ENCODE measurements around the gene AIFM2. TPM values are rescaled to one million over a fixed set of nuclear protein-coding genes. Genes with fewer than 3 reads are reported as not detected.
"Not testable (repeated sequence)": the region's sequence is repeated elsewhere in the genome, so short reads cannot be mapped to it uniquely, and the experiment has no call there.

AIFM2 gene
- total RNA-seq, 1 donor from 2014 or later, result 2.3 TPM

DNA sequence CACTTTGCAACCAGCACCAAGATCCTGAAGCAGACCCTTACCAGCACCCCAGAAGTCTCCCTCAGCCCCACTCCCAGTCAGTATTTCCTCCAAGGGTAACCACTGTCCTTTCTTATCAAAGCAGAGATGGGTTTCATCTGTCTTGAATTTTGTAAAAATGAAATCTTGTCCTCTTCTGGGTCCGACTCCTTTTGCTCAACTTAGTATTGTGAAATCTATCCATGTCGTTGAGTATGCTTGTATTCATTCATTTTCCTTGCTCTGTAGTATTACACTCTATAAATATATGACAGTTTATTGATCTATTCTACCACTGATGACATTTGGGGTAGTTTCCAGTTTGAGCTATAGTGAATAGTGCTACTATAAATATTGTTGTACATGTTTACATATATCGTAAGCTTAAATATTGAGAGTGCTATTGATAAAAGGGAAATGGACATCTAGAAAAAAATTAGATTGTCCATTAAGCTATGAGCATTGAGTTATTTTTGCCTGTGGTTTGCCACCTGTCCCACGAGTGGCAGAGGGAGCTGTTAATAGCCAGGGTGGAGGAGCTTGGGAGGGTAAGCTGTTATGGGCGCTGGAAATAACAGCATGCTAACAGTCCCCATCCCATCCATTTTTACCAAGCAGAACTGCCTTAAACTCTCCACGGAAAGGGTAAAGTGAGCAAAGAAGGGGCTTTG is 36.5 kb downstream of the AIFM2 start:
- DNase-seq (ENCODE audit: extremely low read depth, low read depth, low spot score), result no peak

- DNase-seq (ENCODE audit: extremely low read depth, low read depth, low spot score), result no peak
These were observed 38.4 kb downstream of the AIFM2 start for GRCh38 chr10:70094250-70094649.

DNA sequence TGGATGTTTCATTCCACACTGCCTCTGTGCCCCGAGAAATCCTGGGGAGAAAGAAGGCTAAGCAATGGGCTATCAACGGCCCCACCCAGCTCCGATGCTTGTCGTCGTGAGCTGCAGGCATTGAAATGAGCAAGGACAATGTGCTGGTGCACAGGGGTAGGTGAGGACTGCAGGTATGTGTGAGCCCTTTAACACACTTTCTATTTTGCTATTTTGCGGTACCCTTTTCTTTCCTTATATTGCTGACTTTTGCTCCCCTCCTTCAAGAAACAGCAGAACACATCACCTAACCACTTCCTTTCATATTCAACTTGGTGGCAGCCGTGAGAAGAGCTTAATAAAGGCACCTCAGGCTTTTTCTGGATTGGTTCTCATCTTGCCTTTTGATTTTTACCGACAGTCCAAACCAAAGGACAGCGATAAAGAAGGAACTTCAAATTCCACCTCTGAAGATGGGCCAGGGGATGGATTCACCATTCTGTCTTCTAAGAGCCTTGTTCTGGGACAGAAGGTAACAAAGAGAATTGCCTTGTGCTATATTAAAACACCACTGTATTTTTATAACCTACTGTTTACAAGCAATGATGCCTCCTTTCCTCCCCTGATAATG is 39.2 kb downstream of the AIFM2 start:
- DNase-seq (ENCODE audit: extremely low read depth, low read depth, low spot score), result no peak

- DNase-seq (ENCODE audit: extremely low read depth, low read depth, low spot score), result no peak
These were observed 40.3 kb downstream of the AIFM2 start for GRCh38 chr10:70092389-70092718.

DNA sequence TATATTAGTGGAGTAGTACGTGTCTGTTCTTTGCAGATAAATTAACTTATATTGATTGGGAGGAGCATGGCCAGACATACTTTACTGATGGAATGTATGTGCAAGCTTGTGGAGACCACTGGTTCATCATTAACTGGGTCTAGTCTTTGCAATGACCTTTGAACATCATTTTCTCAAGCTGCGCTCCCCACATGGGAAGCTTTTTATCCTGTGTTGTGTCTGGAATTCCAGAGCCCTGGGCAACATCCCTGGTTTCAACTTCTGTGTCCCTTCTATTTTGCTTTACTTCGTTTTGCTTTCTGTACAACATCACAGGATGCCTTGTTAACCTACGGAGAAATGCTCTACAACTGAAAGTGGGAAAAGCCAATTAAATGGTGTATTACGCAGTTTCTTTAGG is 41.7 kb downstream of the AIFM2 start:
- DNase-seq (ENCODE audit: extremely low read depth, low read depth, low spot score), result no peak

- no peak for DNase-seq (ENCODE audit: extremely low read depth, low read depth, low spot score)
These were observed 42.6 kb downstream of the AIFM2 start for GRCh38 chr10:70090013-70090412.

- no peak for DNase-seq (ENCODE audit: extremely low read depth, low read depth, low spot score)
These were observed 44.3 kb downstream of the AIFM2 start for GRCh38 chr10:70088308-70088698.

DNA sequence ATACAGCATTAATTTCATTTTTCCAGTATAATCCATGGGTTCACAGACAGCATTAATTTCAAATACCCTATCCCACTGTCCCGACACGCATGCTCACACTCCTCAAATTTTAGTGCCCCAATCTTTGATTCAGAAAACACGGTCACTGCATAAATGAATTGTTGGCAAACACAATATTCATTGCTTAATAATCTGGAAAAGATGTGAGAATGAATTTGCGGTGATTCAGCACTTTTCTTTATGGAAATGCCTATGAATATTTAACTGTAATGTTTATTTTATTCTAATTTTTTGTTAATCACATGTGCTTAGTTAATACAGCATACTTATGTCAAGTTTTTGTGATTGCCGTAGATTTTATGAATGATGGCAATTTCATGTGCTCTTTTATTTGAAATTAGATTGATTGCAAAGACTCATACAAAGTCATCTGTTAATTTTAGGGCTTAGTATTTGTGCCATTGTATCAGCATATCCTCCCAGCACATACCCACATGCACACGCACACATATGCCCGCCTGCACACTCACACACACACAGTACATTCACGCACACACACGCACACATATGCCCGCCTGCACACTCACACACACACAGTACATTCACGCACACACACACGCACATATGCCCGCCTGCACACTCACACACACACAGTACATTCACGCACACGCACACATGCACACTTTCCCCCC is 44.9 kb downstream of the AIFM2 start:
- no peak for DNase-seq (ENCODE audit: extremely low read depth, low read depth, low spot score)

GRCh38 chr10:70085975-70086613 is 46.5 kb downstream of the AIFM2 start:
- no peak for DNase-seq (ENCODE audit: extremely low read depth, low read depth, low spot score)

DNA sequence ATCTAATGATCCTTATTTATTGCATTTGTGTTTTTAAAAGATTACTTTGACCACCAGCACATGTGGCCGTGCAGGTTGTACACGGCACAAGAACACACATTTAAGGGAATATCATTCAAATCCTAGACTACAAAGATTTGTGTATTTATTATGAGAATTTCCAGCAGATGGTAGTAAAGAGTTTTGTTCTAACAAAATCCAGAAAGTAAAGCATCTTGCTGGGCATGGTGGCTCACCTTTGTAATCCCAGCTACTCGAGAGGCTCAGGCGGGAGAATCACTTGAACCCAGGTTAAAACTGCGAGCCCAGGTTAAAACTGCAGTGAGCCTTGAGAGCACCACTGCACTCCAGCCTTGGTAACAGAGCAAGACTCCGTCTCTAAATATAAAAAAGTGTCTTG is 48.4 kb downstream of the AIFM2 start:
- no peak for DNase-seq (ENCODE audit: extremely low read depth, low read depth, low spot score)

DNA sequence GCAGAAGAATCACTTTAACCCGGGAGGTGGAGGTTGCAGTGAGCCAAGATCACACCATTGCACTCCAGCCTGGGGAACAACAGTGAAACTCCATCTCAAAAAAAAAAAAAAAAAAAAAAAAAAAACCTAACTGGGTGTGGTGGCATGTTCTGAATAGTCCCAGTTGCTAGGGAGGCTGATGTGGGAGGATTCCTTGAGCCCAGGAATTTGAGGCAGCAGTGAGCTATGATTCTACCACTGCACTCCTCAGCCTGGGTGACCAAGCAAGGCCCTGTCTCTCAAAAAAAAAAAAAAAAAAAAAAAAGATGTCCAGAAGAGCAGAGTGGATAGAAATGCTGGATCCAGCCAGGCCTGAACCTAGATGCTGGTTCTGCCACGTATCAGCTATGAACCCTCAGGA is 51.8 kb downstream of the AIFM2 start:
- DNase-seq (ENCODE audit: extremely low read depth, low read depth, low spot score), result not testable (repeated sequence)

- no peak for DNase-seq (ENCODE audit: extremely low read depth, low read depth, low spot score)
These were observed 53.7 kb downstream of the AIFM2 start for GRCh38 chr10:70078937-70079336.

- no peak for DNase-seq (ENCODE audit: extremely low read depth, low read depth, low spot score)
These were observed 54.3 kb downstream of the AIFM2 start for GRCh38 chr10:70078329-70078728.

DNA sequence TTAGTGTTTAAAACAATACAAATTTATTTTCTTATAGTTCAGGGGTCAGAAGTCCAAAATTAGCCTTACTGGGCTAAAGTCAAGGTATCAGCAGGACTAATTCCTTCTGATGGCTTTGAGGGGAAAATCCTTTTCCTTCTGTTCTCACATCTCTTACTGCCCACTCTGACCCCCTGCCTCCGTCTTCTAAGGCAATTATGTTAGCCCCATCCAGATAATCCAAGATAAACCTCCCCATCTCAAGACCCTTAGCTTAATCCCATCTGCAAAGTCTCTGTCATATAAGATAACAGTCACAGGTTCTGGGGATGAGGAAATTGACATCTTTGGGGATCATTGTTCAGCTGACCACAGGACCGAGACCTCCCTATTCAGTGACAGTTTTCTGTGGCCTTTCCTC is 57.7 kb downstream of the AIFM2 start:
- no peak for DNase-seq (ENCODE audit: extremely low read depth, low read depth, low spot score)

DNA sequence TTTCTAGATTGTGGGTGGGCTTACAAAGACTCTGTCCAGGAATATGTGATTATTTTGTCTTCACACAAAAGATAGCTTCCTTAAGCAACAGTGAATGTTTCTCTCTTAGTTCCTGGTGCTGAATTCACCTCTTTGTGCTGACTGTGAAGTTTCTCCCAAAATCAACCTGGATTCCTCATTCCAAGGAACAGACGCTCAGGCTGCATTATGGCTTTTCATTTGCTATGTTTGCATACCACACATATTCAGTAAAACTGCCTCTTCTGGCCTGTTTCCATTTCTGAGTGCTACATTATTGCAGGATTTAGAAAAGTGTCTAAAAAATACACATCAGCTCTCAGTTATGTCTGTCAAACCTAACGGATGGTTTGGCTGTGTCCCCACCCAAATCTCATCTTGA is 58.5 kb downstream of the AIFM2 start:
- DNase-seq (ENCODE audit: extremely low read depth, low read depth, low spot score), result no peak

DNA sequence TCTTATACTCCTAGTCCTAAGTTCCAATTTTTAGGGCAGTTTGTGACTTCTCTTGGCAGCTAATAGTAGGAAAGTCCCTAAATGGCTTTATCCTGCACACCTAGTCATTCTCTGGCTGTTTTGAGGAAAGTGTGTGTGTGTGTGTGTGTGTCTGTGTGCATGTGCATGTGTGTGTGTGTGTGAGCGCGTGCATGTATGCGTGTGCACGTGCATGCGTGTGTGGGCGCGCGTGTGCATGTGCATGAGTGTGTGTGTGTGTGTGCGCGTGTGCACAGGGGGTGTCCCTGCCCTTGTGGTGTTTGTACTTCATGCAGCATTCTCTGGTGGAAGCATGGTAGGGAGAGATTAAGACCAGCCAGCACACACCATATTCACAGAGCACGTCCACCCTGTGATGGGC is 61.8 kb downstream of the AIFM2 start:
- no peak for DNase-seq (ENCODE audit: extremely low read depth, low read depth, low spot score)

DNA sequence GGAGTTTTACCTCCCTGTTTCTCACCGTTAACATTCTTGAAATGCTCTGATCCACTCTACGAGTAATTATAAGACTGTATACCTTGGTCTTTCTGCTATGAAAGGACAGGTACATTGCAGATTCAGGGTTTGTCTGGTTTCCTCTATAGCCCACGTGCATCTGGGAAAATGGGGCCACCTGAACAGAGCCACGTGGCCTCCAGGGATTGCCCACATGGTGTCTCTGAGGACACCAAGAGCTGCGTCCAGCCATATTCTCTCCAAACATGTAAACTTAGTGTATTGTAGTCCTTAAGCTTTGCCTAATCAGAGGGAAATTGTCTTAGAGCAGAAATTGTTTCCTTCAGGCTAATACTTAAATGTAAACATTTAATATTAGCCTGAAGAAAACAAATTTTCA is 63.3 kb downstream of the AIFM2 start:
- DNase-seq (ENCODE audit: extremely low read depth, low read depth, low spot score), result no peak

GRCh38 chr10:70068925-70069324 is 63.7 kb downstream of the AIFM2 start:
- no peak for DNase-seq (ENCODE audit: extremely low read depth, low read depth, low spot score)

- no peak for DNase-seq (ENCODE audit: extremely low read depth, low read depth, low spot score)
These were observed 65.0 kb downstream of the AIFM2 start for GRCh38 chr10:70067586-70067985.

GRCh38 chr10:70066190-70066589 is 66.4 kb downstream of the AIFM2 start:
- no peak for DNase-seq (ENCODE audit: extremely low read depth, low read depth, low spot score)

DNA sequence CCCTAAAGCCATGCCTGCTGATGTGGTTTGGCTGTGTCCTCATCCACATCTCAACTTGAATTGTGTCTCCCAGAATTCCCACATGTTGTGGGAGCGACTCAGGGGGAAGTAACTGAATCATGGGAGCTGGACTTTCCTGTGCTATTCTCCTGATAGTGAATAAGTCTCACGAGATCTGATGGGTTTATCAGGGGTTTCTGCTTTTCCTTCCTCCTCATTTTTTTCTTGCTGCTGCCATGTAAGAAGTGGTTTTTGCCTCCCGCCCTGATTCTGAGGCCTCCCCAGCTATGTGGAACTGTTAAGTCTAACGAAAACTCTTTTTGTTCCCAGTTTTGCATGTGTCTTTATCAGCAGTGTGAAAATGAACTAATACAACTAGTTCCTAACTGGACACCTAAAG is 68.1 kb downstream of the AIFM2 start:
- DNase-seq (ENCODE audit: extremely low read depth, low read depth, low spot score), result no peak
